KMS-11 (cell line): ENCODE results near the gene RYR2.
A peak's percentile ranks its signal among the peaks of the same experiment; 100 is the strongest.

Source experiments
- H2AFZ ChIP-seq: fragments of 200-600 bp; sonication (generic); 2 replicates; pipeline ENCODE4 v1.6.1; 2016; ENCODE audit warnings: antibody characterized with exemption, mixed run types, low read depth
- H3K27ac ChIP-seq: fragments of 200-600 bp; sonication (generic); 2 replicates; pipeline ENCODE4 v1.6.1; 2016; ENCODE audit warnings: mild to moderate bottlenecking, mixed run types
- H3K27me3 ChIP-seq: fragments of 200-600 bp; sonication (generic); 2 replicates; pipeline ENCODE4 v1.6.1; 2017; ENCODE audit warnings: mild to moderate bottlenecking, low read depth, mixed run types, moderate library complexity; ENCODE audit not compliant: insufficient read depth
- H3K36me3 ChIP-seq: fragments of 200-600 bp; sonication (generic); 2 replicates; pipeline ENCODE4 v1.6.1; 2017; ENCODE audit warnings: mild to moderate bottlenecking, mixed run types; ENCODE audit not compliant: insufficient read depth
- H3K4me1 ChIP-seq: fragments of 200-600 bp; sonication (generic); 2 replicates; pipeline ENCODE4 v1.6.1; 2016; ENCODE audit warnings: mild to moderate bottlenecking, low read depth, mixed run types; ENCODE audit not compliant: poor library complexity, severe bottlenecking
- H3K4me2 ChIP-seq: fragments of 200-600 bp; sonication (generic); 2 replicates; pipeline ENCODE4 v1.7.0; 2016; ENCODE audit warnings: mild to moderate bottlenecking, mixed run types
- H3K4me3 ChIP-seq: fragments of 200-600 bp; sonication (generic); IDR thresholded peaks from 2 replicates; pipeline ENCODE4 v1.6.1; 2017; ENCODE audit warnings: low read depth, low read length, mixed read lengths; ENCODE audit not compliant: insufficient read depth
- H3K79me2 ChIP-seq: fragments of 200-600 bp; sonication (generic); 2 replicates; pipeline ENCODE4 v1.6.1; 2016; ENCODE audit warnings: low read depth, mixed run types; ENCODE audit not compliant: insufficient read depth
- H3K9ac ChIP-seq: fragments of 200-600 bp; sonication (generic); 2 replicates; pipeline ENCODE4 v1.6.1; 2016; ENCODE audit warnings: mild to moderate bottlenecking, mixed run types
- H4K20me1 ChIP-seq: fragments of 200-600 bp; sonication (generic); 2 replicates; pipeline ENCODE4 v1.6.1; 2016; ENCODE audit warnings: mild to moderate bottlenecking, mixed run types; ENCODE audit not compliant: insufficient read depth
- CTCF ChIP-seq: fragments of 200-600 bp; sonication (generic); conservative IDR thresholded peaks from 2 replicates; pipeline ENCODE4 v1.6.1; 2017; ENCODE audit warnings: low read depth, mild to moderate bottlenecking, antibody characterized with exemption, low read length, moderate library complexity, mixed read lengths

Gene RYR2

GRCh38 chr1:237794071-237794470 is 752.1 kb downstream of the RYR2 start:
- Histone ChIP-seq H3K4me2 (no peak overlapping the region), H3K36me3 (no peaks in the 10 kb centered on the region), H3K27me3 (no peaks in the 10 kb centered on the region), H3K79me2 (no peaks in the 10 kb centered on the region), H3K9ac (no peak overlapping the region), H4K20me1 (no peaks in the 10 kb centered on the region), H3K4me1 (no peaks in the 10 kb centered on the region), H3K4me3 (no peak overlapping the region), H2AFZ (no peak overlapping the region), H3K27ac (no peak overlapping the region)
- TF ChIP-seq CTCF: no peak

- no peaks in the 10 kb centered on the region for H3K36me3 ChIP-seq
- no peak overlapping the region for H3K27ac ChIP-seq
- H3K9ac ChIP-seq: no peak overlapping the region
- no peaks in the 10 kb centered on the region for H3K4me1 ChIP-seq
- no peak overlapping the region for H2AFZ ChIP-seq
- no peaks in the 10 kb centered on the region for H3K27me3 ChIP-seq
- no peak overlapping the region for H3K4me2 ChIP-seq
- no peaks in the 10 kb centered on the region for H3K79me2 ChIP-seq
- no peak overlapping the region for H3K4me3 ChIP-seq
- H4K20me1 ChIP-seq: no peaks in the 10 kb centered on the region
- TF ChIP-seq CTCF: no peak
Measured at GRCh38 chr1:237795558-237795957, 753.6 kb downstream of the RYR2 start.

GRCh38 chr1:237799762-237800474 is 757.9 kb downstream of the RYR2 start:
- no peaks in the 10 kb centered on the region for H3K36me3 ChIP-seq
- no peaks in the 10 kb centered on the region for H3K27me3 ChIP-seq
- H4K20me1 ChIP-seq: no peaks in the 10 kb centered on the region
- H3K79me2 ChIP-seq: no peaks in the 10 kb centered on the region
- H3K9ac ChIP-seq: no peak overlapping the region
- H3K4me2 ChIP-seq: no peak overlapping the region
- H3K4me3 ChIP-seq: no peak overlapping the region
- TF ChIP-seq CTCF: peak; percentile 36; the same call in 1 of the 2 replicates
- no peaks in the 10 kb centered on the region for H3K4me1 ChIP-seq
- no peak overlapping the region for H3K27ac ChIP-seq
- no peak overlapping the region for H2AFZ ChIP-seq

- H4K20me1 ChIP-seq: no peaks in the 10 kb centered on the region
- H3K9ac ChIP-seq: no peak overlapping the region
- H3K27ac ChIP-seq: no peak overlapping the region
- no peak overlapping the region for H3K4me2 ChIP-seq
- H3K4me3 ChIP-seq: no peak overlapping the region
- no peaks in the 10 kb centered on the region for H3K4me1 ChIP-seq
- no peaks in the 10 kb centered on the region for H3K27me3 ChIP-seq
- H3K79me2 ChIP-seq: no peaks in the 10 kb centered on the region
- H2AFZ ChIP-seq: no peak overlapping the region
- TF ChIP-seq CTCF: no peak
- no peaks in the 10 kb centered on the region for H3K36me3 ChIP-seq
Measured at GRCh38 chr1:237804516-237804915, 762.5 kb downstream of the RYR2 start.
